Measurements from ENCODE around the gene RRP9.

The RRP9 gene

GRCh38 chr3:51960386-51960785, 18.7 kb upstream of the RRP9 start:
- Histone ChIP-seq H3K27me3 (replicated peaks; ENCODE audit: insufficient read depth, low read length) (0 out of 2 replicates have a peak, but pooled peaks cover under 1% of the 10 kb centered on the region), H2AFZ (ENCODE audit: low read length) (no peak overlapping the region), H3K79me2 (ENCODE audit: low read length) (no peaks in the 10 kb centered on the region), H3K4me3 (ENCODE audit: low read length) (no peak overlapping the region), H3K9ac (ENCODE audit: low read length) (no peak overlapping the region), H4K20me1 (ENCODE audit: insufficient read depth, low read length) (no peaks in the 10 kb centered on the region), H3K9me3 (replicated peaks; ENCODE audit: insufficient read depth, low read length) (no peaks in the 10 kb centered on the region), H3K4me1 (ENCODE audit: low read length) (no peaks in the 10 kb centered on the region), H3F3A (ENCODE audit: insufficient read depth, low read length) (no peaks in the 10 kb centered on the region), H3K4me2 (ENCODE audit: low read depth, low read length) (no peak overlapping the region), H3K9me2 (replicated peaks; ENCODE audit: insufficient read depth, low read length) (no peaks in the 10 kb centered on the region), H3K27ac (ENCODE audit: low read length) (no peak overlapping the region), H3K36me3 (replicated peaks; ENCODE audit: insufficient read depth, low read length) (no peaks in the 10 kb centered on the region)
- DNase-seq = no peak
- no peak for TF ChIP-seq EZH2phosphoT487 (IDR thresholded peaks at IDR 0.05; ENCODE audit: low read length)
- no peak for TF ChIP-seq EZH2 (optimal IDR thresholded peaks at IDR 0.05; ENCODE audit: low read depth, low read length)
- no peak for TF ChIP-seq CTCF (IDR thresholded peaks at IDR 0.05; ENCODE audit: low read length)

GRCh38 chr3:51959651-51960050, 17.9 kb upstream of the RRP9 start:
- H3K36me3 ChIP-seq (replicated peaks; ENCODE audit: insufficient read depth, low read length) = no peaks in the 10 kb centered on the region
- no peaks in the 10 kb centered on the region for H3K9me2 ChIP-seq (replicated peaks; ENCODE audit: insufficient read depth, low read length)
- no peaks in the 10 kb centered on the region for H3K79me2 ChIP-seq (ENCODE audit: low read length)
- no peaks in the 10 kb centered on the region for H3F3A ChIP-seq (ENCODE audit: insufficient read depth, low read length)
- no peak overlapping the region for H3K4me2 ChIP-seq (ENCODE audit: low read depth, low read length)
- peaks cover 7% of the 10 kb centered on the region; the same call in 1 of the 2 replicates for H3K27me3 ChIP-seq (replicated peaks; ENCODE audit: insufficient read depth, low read length)
- H3K9ac ChIP-seq (ENCODE audit: low read length) = no peak overlapping the region
- H3K4me3 ChIP-seq (ENCODE audit: low read length) = no peak overlapping the region
- H2AFZ ChIP-seq (ENCODE audit: low read length) = no peak overlapping the region
- no peaks in the 10 kb centered on the region for H3K4me1 ChIP-seq (ENCODE audit: low read length)
- no peak overlapping the region for H3K27ac ChIP-seq (ENCODE audit: low read length)
- DNase-seq = no peak
- TF ChIP-seq EZH2phosphoT487 (IDR thresholded peaks at IDR 0.05; ENCODE audit: low read length) (no peak), EZH2 (optimal IDR thresholded peaks at IDR 0.05; ENCODE audit: low read depth, low read length) (no peak), CTCF (IDR thresholded peaks at IDR 0.05; ENCODE audit: low read length) (no peak)
- no peaks in the 10 kb centered on the region for H4K20me1 ChIP-seq (ENCODE audit: insufficient read depth, low read length)
- no peaks in the 10 kb centered on the region for H3K9me3 ChIP-seq (replicated peaks; ENCODE audit: insufficient read depth, low read length)

- Histone ChIP-seq H3K4me3 (ENCODE audit: low read length) (no peak overlapping the region), H3K4me2 (ENCODE audit: low read depth, low read length) (no peak overlapping the region), H3K79me2 (ENCODE audit: low read length) (no peaks in the 10 kb centered on the region), H3K27me3 (replicated peaks; ENCODE audit: insufficient read depth, low read length) (peaks cover 10% of the 10 kb centered on the region; the same call in 1 of the 2 replicates), H3K9me2 (replicated peaks; ENCODE audit: insufficient read depth, low read length) (no peaks in the 10 kb centered on the region), H4K20me1 (ENCODE audit: insufficient read depth, low read length) (no peaks in the 10 kb centered on the region), H2AFZ (ENCODE audit: low read length) (no peak overlapping the region), H3K9ac (ENCODE audit: low read length) (no peak overlapping the region), H3K4me1 (ENCODE audit: low read length) (no peaks in the 10 kb centered on the region), H3K27ac (ENCODE audit: low read length) (no peak overlapping the region), H3K36me3 (replicated peaks; ENCODE audit: insufficient read depth, low read length) (no peaks in the 10 kb centered on the region), H3F3A (ENCODE audit: insufficient read depth, low read length) (no peaks in the 10 kb centered on the region), H3K9me3 (replicated peaks; ENCODE audit: insufficient read depth, low read length) (no peaks in the 10 kb centered on the region)
- no peak for TF ChIP-seq EZH2phosphoT487 (IDR thresholded peaks at IDR 0.05; ENCODE audit: low read length)
- TF ChIP-seq EZH2 (optimal IDR thresholded peaks at IDR 0.05; ENCODE audit: low read depth, low read length) = no peak
- no peak for TF ChIP-seq CTCF (IDR thresholded peaks at IDR 0.05; ENCODE audit: low read length)
- DNase-seq = no peak
Observed at GRCh38 chr3:51958603-51959521, 17.2 kb upstream of the RRP9 start.

Measured in MM.1S (cell line).